ENCODE measurements around the gene NSUN4.

The NSUN4 gene

DNA sequence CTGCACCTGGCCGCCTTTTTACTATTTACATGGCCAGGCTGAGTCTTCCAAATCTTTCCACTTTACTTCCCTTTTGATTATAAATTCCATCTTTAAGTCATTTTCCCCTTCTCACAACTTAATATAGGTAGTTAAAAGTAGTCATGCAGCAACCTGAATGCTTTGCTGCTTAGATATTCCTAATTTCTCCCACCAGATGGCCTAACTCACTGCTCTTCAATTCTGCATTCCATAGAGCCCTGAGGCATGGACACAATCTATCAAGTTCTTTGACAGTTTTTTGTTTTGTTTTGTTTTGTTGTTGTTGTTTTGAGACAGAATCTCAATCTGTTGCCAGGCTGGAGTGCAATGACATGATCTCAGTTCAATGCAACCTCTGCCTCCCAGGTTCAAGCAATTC lies 31.8 kb downstream of the NSUN4 start:
- Histone ChIP-seq H3K36me3 (ENCODE audit: insufficient read depth, low read length) (peaks cover 11% of the 10 kb centered on the region; the same call in 1 of the 2 replicates), H3K4me1 (ENCODE audit: insufficient read depth, low read length, severe bottlenecking) (peaks cover 5% of the 10 kb centered on the region), H3K9me3 (ENCODE audit: low read length) (no peaks in the 10 kb centered on the region), H2AFZ (ENCODE audit: low read length) (no peak overlapping the region), H3K4me3 (ENCODE audit: low read depth, low read length, poor library complexity, severe bottlenecking) (no peak overlapping the region), H4K20me1 (ENCODE audit: insufficient read depth, low read length) (no peaks in the 10 kb centered on the region), H3K9ac (ENCODE audit: low read length) (no peak overlapping the region), H3K9me2 (ENCODE audit: low read depth, low read length) (no peaks in the 10 kb centered on the region), H3K27ac (ENCODE audit: low read depth, low read length, poor library complexity, severe bottlenecking) (no peak overlapping the region), H3K27me3 (ENCODE audit: insufficient read depth, low read length) (no peaks in the 10 kb centered on the region), H3K4me2 (ENCODE audit: low read length) (no peak overlapping the region), H3F3A (ENCODE audit: insufficient read depth, low read length) (no peaks in the 10 kb centered on the region), H3K79me2 (ENCODE audit: insufficient read depth, low read length) (no peaks in the 10 kb centered on the region)
- no peak for TF ChIP-seq EZH2 (IDR thresholded peaks at IDR 0.05; ENCODE audit: borderline replicate concordance, low read length)
- TF ChIP-seq, protein P1, sequence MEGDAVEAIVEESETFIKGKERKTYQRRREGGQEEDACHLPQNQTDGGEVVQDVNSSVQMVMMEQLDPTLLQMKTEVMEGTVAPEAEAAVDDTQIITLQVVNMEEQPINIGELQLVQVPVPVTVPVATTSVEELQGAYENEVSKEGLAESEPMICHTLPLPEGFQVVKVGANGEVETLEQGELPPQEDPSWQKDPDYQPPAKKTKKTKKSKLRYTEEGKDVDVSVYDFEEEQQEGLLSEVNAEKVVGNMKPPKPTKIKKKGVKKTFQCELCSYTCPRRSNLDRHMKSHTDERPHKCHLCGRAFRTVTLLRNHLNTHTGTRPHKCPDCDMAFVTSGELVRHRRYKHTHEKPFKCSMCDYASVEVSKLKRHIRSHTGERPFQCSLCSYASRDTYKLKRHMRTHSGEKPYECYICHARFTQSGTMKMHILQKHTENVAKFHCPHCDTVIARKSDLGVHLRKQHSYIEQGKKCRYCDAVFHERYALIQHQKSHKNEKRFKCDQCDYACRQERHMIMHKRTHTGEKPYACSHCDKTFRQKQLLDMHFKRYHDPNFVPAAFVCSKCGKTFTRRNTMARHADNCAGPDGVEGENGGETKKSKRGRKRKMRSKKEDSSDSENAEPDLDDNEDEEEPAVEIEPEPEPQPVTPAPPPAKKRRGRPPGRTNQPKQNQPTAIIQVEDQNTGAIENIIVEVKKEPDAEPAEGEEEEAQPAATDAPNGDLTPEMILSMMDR (IDR thresholded peaks at IDR 0.05; ENCODE audit: low read length) = no peak

DNA sequence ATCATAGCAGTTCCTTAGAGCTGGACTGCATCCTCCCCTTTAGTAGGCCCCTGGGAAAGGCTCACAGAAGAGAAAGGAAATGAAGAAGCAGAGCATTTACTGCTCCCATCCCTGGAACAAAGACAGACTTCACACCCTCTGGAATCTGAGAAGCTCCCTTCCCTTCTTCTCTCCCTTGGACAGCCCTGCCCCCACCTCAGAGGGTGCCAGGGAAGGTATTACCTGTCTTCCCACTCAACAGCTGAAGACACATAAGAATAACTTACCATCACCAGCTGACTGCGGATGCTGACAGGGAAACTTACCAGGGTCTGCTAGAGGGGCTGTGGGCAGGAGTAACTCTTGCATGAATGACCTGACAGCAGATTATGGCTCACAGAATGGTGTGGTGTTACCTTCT lies 39.4 kb downstream of the NSUN4 start:
- no peaks in the 10 kb centered on the region for H3K9me3 ChIP-seq (ENCODE audit: low read length)
- no peaks in the 10 kb centered on the region for H3K27me3 ChIP-seq (ENCODE audit: insufficient read depth, low read length)
- no peaks in the 10 kb centered on the region for H3K4me1 ChIP-seq (ENCODE audit: insufficient read depth, low read length, severe bottlenecking)
- no peaks in the 10 kb centered on the region for H3K36me3 ChIP-seq (ENCODE audit: insufficient read depth, low read length)
- H3K9ac ChIP-seq (ENCODE audit: low read length) = no peak overlapping the region
- no peaks in the 10 kb centered on the region for H3K79me2 ChIP-seq (ENCODE audit: insufficient read depth, low read length)
- no peaks in the 10 kb centered on the region for H4K20me1 ChIP-seq (ENCODE audit: insufficient read depth, low read length)
- H2AFZ ChIP-seq (ENCODE audit: low read length) = no peak overlapping the region
- H3K27ac ChIP-seq (ENCODE audit: low read depth, low read length, poor library complexity, severe bottlenecking) = no peak overlapping the region
- TF ChIP-seq EZH2 (IDR thresholded peaks at IDR 0.05; ENCODE audit: borderline replicate concordance, low read length) = no peak
- TF ChIP-seq, protein P1 (IDR thresholded peaks at IDR 0.05; ENCODE audit: low read length) = no peak
- H3F3A ChIP-seq (ENCODE audit: insufficient read depth, low read length) = no peaks in the 10 kb centered on the region
- no peak overlapping the region for H3K4me3 ChIP-seq (ENCODE audit: low read depth, low read length, poor library complexity, severe bottlenecking)
- H3K4me2 ChIP-seq (ENCODE audit: low read length) = no peak overlapping the region
- no peaks in the 10 kb centered on the region for H3K9me2 ChIP-seq (ENCODE audit: low read depth, low read length)

DNA sequence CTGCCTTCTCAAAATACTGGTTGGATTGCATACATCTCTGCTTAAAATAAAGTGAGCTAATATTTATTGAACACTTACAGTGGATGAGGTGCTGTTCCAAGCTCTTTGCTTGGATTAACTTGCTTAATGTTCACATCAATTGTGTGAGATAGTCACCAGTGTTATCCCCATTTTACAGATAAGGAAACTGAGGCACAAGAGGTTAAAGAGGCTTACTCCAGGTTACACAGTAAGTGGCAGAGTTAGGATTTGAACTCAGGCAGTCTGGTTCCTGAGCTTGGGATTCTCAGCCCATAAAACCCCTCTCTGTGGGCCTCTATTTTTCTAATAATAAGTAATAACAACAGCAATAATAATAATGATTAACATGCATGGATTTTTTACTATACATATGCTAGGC lies 39.9 kb downstream of the NSUN4 start:
- Histone ChIP-seq H3K9me2 (ENCODE audit: low read depth, low read length) (no peaks in the 10 kb centered on the region), H2AFZ (ENCODE audit: low read length) (no peak overlapping the region), H3K4me1 (ENCODE audit: insufficient read depth, low read length, severe bottlenecking) (no peaks in the 10 kb centered on the region), H3K9ac (ENCODE audit: low read length) (no peak overlapping the region), H3K27ac (ENCODE audit: low read depth, low read length, poor library complexity, severe bottlenecking) (no peak overlapping the region), H3K4me2 (ENCODE audit: low read length) (no peak overlapping the region), H3K79me2 (ENCODE audit: insufficient read depth, low read length) (no peaks in the 10 kb centered on the region), H4K20me1 (ENCODE audit: insufficient read depth, low read length) (no peaks in the 10 kb centered on the region), H3F3A (ENCODE audit: insufficient read depth, low read length) (no peaks in the 10 kb centered on the region), H3K27me3 (ENCODE audit: insufficient read depth, low read length) (no peaks in the 10 kb centered on the region), H3K4me3 (ENCODE audit: low read depth, low read length, poor library complexity, severe bottlenecking) (no peak overlapping the region), H3K36me3 (ENCODE audit: insufficient read depth, low read length) (no peaks in the 10 kb centered on the region), H3K9me3 (ENCODE audit: low read length) (no peaks in the 10 kb centered on the region)
- TF ChIP-seq EZH2 (IDR thresholded peaks at IDR 0.05; ENCODE audit: borderline replicate concordance, low read length) = no peak
- TF ChIP-seq, protein P1 (IDR thresholded peaks at IDR 0.05; ENCODE audit: low read length) = no peak

All from OCI-LY1 (cell line).